ENCODE measurements around the gene FA2H.

Gene FA2H

DNA sequence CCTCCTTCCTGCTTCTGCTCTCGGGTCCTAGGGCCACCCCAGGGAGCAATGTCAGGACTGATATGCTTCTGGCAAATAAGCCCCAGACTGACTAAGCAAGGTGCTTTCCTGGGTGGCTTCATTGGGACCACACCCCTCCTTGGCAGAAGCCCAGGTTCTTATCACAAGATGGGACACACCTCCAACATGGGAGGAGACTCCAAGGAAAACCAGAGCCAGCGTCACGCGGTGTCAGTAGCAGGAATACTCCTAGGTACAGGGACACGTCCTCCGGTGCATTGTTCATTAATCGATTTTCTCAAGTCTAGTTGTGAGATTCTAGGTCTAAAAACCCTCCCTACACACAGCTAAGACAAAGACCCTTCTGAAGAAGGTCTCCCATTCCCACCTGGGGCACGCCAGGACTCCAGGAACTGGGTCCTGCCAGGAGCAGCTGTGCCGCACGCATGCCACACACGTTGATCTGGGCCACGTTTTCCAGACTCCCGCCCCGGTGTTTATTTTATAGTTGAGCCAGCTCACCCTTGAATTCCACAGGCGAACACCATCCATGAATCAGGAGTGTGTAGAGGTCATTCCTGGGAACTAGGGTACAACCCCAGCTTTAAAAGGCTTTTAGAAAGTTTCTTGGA, 30.8 kb downstream of the FA2H start:
- no peak for DNase-seq (ENCODE audit: low read depth)

DNA sequence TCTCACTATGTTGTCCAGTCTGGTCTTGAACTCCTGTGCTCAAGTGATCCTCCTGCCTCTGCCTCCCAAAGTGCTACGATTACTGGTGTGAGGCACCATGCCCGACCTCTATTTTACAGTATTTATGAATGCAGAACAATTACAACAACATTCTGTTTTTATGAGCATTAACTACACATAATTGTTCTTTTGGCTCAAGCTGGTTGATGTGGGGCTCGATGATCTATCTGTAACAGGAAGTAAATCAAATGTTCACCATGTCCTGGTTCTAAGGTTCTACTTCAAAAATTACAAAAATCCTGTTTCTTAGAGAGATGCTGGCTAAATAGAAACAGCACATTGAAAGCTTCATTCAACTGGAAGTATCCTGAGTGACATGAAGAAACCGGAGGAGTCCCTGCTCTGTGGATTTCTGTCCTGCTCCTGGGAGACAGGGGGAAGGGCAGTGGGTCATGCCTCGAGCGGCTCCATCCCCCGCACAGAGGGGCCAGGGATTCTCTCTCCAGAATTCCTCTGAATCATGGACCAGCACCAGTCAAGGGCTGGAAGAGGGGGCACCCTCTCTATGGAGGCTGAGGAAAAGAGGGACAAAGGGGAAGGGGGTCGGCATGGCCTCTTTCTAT, 31.5 kb downstream of the FA2H start:
- DNase-seq (ENCODE audit: low read depth) = no peak

DNA sequence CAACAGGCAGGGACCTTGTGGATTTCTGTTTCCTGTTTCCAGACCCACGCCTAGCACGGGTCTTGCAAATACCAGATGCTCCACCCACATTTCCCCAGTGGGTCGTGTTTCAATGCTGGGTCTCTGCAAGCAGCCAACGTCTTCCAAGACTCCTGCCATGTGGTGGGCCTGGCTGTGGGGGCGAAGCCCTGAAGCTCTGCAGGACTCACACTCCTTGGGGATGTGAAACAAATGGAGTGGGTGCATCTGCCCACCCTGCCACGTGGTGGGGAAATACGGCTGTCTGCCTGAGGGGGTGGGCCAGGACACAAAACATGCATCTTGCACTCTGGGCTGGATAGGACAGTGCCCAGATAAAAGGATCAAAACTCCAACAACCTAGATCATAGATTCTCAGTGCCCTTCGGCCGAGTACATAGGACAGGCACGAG, 32.6 kb downstream of the FA2H start:
- DNase-seq (ENCODE audit: low read depth) = no peak

DNA sequence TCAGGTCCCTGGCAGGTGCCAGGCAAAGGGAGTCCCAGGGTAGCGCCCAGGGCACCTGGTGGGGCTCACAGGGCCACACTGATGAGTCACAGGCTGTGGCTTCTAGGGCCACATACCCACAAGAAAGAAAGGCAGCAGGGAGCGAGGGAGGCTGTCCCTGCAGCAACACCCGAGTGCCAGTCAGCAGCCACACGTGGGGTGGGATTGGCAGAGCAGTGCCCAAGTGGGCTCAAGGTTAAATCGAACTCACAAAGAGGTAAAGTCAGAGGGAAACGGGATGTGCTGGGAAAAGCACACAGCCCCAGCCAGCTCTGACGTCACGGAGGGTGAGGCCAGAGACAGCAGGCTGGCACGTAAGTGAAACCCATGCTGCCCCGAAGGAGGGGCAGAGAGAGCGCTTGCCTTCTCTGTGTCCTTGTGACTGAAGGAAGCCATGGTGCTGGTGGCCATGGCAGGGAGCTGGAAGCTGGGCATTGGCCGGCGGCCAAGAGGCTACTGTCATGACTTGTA, 33.8 kb downstream of the FA2H start:
- no peak for DNase-seq (ENCODE audit: low read depth)

DNA sequence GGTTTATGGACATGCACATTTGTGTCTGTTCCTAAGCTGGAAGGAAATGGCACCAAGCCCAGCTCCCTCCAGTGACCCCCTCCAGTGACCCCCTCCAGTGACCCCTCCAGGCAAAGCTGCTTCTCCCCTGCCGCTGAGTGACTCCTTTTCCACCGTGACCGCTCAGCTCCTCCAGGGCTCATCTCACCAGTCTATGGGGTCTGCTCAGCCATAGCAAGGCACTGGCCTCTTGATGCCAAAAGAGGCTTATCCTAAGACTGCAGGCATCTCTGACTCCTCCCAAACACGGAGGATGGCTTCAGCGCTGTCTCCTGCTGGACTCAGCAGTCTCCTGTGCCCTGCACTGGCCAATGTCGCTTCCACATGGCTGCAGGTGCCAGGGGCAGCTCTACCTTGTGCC, 35.3 kb downstream of the FA2H start:
- DNase-seq (ENCODE audit: low read depth) = no peak

DNA sequence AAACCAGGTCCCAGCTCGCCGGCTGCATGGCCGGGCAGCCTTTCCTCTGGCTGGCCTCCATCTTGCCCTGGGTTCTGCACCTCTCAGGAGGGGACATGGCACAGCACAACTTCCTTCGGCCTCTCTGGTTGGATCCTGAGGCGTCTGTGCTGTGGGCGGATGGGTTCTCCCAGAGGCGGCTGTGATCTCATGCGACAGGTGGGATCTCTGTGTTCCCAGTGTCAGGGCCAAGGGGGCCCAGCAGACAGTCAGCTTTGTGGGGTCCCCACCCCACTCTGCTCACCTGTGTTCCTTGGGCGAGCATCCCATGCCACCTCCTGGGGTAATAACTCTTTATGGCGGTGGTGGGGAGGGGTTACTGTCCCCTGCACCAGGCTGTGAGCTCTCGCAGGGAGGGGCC, 35.8 kb downstream of the FA2H start:
- DNase-seq (ENCODE audit: low read depth) = no peak

DNA sequence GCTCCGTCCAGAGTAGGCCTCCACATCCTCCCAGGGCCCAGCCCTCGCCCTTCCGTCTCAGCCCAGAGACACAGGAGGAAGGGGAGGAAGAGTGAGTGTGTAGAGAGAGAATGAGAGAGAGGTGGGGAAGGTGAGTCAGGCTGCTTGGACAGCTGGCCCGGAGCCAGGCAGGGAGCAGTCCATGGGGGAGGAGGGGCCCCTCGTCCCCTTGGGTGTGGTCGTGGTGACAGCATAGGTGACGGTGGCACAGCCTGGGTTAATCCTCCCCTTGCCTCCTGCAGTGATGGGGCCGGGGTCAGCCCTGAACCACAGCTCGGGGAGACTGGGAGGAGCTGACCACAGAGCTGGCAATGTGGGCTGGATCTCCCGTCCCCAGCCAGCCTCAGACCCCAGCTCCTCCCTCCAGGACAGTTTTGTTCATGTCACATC, 36.5 kb downstream of the FA2H start:
- no peak for DNase-seq (ENCODE audit: low read depth)

DNA sequence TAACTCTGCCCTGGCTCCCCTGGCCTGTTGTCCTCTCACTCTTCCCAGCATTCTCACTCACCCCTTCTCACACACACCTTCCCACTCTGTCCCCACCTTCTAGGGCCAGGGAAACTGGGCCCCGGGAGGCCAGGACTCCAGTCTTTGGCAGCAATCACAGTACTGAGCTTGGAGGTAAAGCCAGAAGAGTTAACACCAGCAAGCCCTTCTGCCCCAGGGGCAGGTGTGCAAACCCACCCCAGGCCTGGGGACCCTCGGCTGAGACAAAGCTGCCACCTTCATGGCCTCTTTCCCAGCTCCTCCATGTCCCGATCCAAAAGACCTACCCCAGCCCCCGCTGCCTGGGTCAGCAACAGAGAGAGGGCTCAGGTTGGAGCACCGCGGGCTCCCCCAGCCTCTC, 37.1 kb downstream of the FA2H start:
- no peak for DNase-seq (ENCODE audit: low read depth)

DNA sequence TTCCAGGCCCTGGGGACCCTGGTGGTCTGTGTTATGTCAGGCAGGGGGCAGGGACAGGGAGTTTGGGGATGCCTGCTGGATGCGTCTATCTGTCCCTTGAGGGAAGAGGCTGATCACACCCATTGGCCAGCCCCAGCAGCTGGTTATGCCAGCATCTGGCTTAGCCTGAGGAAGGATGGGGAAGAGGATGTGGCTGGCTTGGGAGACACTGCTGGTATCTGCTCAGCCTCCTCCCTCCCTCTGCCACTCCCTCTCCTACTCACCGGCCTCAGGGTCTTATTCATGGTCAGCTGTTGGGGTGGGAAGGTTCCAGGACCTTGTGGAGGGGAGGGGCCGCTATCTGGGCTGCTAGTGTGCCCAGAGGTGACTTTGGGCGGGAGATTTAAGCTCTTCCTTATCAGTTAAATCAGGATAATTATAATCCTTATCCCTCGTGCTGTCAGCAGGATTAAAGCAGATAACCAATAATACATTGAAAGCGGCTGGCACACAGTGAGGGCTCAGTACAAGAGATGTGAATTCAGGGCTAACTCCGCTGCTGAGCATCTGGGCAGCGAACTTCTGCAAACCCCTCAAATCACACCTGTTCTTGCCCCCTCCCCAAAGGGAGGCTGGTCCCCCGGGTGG, 38.0 kb downstream of the FA2H start:
- no peak for DNase-seq (ENCODE audit: low read depth)

DNA sequence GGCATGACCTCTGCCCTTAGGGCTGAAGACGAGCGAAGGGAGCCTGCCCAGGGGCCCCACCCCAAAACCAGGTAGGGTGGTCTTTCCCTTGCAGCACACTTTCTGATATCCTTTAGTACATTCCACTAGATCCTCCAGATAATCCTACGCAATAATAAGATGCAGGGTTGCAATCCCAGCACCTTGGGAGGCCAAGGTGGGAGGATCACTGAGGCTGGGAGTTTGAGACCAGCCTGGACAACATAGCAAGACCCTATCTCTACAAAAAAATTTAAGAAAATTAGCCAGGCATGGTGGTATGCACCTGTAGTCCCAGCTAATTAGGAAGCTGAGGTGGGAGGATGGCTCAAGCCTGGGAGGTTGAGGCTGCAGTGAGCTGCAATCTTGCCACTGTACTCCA, 39.1 kb downstream of the FA2H start:
- no peak for DNase-seq (ENCODE audit: low read depth)

DNA sequence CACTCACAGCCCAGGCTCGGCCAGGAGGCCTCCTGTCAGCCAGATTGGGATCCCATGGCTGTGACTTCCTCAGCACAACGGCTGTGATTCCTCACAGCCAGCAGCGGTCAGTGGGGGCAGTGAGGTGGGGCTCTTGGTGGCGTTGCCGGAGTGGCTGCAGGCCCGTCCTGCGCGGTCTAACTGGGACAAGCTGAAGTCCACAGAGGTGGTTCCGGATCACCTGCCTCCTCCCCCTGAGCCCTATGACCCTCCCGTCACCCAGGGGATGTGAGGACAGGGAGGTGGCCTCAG, 39.5 kb downstream of the FA2H start:
- DNase-seq (ENCODE audit: low read depth) = no peak

DNA sequence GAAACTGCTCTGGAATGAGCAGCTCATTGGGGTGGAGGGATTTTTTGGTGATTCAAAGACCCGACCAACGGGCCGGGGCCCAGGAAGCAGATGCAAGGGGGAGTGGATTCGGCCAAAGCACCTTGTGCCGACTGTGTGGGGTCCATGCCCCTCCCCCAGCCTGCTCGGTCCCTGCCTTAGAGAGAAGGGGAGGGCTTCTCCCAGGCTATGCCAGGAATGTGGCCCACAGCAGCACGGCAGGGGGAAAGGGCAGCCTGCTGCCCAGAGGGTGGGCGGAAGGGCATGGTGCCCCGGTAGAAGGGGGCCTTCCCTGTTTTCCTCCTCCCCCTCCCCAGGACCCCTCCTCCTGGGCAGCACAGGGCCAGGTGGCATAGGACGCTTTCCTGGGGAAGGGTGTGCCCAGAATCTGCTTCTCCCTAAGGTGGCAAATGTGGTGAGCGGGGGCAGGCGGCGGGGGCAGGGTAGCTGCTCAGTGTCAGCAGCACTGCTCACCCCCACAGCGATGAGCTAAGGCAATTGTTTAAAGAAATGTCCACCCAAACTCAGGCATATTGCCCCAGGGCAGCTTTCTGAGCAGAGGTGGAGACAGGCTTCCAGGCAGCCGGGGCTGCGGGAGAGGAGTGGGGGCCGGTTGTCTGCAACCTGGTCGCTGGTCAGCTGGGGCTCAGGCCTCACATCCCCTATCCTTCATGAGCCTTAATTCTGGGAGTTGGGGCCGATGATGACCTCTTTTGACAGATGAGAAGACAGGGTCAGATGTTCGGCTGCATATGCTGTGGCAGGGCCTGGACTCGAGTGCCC, 40.1 kb downstream of the FA2H start:
- DNase-seq (ENCODE audit: low read depth) = no peak

DNA sequence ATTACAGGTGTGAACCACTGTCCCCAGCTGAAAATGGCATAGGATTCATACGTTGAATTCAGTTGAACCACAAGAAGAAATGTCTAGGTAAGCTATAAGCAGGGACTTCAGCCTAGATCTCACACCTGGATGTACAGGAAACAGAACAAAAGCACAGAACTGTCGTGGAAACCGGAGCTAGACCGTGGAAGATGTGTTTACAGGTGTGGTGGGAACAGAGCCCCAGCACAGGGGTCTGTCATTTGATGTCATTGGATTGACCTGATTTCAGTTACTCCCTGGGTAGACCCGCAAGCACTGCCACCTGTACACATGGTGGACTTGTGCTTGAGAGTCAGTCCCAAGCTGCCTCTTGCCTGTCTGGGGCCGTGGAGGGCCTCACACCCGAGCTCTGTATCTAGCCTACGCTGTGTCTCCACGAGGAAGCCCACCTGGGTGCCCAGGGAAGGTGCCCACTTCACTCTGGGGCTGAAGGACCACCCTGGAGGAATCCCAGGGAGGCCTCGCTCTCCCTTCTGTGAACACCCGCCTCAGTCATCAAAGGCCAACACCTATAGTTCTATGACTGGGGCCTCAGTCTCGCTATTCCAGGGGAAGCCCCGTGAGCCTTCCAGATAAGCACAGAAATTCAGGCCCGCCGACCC, 41.8 kb downstream of the FA2H start:
- DNase-seq (ENCODE audit: low read depth) = no peak

DNA sequence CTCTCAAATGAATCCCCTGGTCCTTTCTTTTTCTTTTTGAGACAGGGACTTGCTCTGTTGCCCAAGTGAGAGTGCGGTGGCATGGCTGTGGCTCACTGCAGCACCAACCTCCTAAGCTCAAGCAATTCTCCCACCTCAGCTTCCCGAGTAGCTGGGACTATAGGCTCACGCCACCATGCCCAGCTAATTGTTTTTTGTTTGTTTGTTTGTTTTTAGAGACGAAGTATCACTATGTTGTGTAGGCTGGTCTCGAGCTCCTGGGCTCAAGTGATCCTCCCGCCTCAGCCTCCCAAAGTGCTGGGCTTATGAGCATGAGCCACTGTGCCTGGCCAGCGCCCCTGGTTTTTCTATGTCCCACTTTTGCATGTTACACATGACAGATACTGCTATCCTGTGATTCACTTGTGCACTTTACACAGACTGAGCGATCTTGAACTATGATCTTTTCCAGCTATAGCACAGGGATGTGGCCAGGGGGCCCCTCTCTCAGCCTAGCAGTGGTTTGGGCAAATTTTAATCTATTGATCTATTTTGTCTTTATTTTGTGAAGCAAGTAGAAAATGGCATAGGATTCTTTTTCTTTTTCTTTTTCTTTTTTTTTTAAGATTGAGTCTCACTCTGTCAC, 42.7 kb downstream of the FA2H start:
- no peak for DNase-seq (ENCODE audit: low read depth)

DNA sequence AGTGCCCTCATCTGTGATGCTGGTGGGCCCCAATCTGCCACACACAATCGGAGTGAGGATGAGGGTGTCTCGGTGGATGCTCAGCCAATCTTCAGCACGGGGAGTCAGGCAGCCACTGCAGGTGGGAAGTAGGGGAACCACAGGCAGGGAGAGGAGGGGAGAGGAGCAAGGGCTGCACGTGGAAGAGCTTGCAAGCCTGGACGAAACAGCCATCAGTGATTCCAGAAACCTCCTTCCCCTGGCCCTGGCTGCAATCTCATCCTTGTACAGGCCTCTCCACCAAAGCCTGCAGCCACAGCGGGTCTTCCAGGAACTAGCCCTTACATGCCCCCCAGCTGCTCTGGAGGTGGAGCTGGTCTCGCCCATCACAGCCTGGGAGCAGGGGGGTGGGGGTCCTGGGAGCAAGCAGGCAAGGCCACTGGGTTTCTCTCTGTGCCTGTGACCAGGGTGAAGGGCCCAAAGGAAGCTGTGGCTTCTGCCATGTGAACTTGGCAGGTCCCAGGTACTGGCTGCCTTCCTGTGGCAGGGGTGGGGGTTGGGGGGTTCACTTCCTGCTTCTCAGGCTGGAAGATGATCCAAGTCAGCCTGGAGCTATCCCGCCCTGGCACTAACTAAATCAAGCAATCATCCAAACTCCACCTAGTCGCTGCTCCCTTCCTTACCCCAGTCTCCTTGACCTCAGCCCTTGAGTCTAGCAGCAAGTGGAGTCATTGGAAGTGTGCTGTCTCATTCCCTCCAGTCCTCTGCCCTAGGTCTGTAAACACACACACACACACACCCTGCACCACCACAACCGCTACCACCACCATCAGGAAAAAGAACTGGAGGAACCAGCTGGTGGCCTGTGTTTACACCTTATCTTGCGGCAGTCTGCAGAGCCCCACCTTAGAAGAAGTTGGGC, 44.6 kb downstream of the FA2H start:
- DNase-seq (ENCODE audit: low read depth) = no peak

DNA sequence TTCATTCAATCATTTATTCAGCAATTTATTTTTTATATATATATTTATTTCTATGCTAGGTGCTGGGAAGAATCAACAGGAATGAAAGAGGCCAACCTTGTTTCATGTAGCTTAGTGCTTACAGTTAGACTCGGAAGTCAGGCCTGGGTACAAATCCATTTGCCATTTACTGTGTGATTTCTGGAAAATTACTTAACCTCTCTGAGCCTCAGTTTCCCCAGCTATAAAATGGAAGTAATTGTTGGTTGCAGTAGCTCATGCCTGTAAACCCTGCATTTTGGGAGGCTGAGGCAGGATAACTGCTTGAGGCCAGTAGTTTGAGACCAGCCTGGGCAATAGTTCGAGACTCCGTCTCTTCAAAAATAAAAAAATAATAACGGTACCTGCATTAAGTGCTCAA, 46.7 kb downstream of the FA2H start:
- DNase-seq (ENCODE audit: low read depth) = no peak

DNA sequence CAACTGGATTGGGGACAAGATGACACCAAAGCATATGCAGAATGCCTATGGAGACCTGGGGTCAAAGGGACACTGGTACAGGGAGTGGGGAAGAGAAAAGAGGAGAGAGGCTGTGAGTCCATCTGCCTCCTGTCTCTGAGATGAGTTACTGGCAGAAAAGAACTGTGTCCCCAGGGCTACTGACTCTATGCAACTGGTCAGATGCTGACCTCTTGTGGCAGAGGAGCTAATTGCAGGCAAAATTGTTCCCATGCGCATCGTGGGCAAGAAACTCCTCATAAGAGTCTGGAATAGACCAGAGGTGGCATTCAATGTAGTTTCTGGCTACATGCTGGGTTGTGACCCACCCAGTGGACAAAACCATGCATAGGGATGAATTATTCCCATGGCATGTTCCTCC, 47.9 kb downstream of the FA2H start:
- no peak for DNase-seq (ENCODE audit: low read depth)

DNA sequence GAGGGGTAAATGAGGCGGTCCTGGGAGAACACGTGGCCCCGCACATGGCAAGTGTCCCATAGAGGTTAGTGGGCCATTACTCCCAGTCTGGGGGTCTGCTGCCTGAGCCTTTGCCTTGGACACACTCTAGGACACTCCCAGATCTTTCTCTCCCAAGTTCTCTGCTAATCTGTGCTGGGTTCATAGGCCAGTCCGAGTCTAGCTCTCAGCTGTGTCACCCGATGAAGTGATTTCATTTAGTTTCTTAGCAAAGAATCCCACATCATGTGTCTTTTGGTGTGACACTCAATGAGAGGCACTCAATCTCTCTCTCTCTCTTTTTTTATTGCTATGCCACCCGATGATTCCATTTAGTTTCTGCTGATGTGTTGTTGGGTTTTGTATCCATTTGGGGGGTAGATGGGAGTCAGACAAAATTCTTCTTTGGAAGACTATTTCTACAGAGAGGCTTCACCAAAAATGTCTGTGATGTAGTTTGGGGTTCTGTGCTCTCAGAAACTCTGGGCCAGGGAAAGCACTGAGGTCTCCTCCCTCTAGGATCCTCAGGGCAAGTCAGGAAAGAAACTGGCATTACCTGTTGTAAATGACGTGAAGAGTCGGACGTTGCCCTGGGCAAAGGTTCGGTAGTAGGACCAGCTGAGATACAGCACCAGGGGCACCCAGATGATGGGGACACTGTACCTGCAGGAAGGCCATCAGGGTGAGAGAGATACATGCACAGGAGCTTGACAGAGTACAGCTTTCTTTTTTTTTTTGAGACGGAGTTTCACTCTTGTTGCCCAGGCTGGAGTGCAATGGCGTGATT, 48.8 kb downstream of the FA2H start:
- DNase-seq (ENCODE audit: low read depth) = no peak

DNA sequence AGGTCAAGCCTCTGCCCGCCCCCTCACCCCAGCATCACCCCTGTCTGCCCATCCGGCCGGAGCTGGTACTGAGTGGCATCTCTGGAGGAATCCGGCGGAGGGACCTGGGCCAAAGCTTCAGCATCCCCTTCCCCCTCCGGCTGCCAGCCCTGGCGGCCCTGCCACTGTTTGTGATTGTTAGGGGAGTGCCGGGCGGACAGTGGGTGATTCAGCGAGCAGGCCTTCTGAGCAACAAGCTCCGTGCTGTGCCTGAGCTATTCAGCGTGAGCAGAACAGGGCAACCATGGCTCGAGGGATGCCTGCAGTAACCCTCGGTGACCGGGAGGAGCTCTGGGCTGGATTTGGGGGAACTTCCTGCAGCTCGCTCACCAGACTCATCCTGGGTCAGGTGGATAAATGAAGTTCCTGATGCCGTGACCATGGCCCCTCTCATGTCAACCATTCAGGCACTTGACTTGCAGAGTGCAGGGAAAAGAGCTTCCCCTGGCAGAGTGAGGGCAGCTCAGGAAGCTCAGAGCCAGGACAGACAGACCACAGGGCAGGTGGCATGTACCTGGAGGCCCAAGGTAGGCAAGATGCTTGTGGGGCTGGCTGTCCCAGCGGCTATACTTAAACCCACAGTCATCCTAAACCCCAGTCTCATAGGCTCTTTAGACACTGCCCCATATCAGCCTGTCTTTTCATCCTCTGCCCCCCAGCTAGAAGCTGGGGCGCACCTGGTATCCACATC, 49.6 kb downstream of the FA2H start:
- no peak for DNase-seq (ENCODE audit: low read depth)

All from stimulated activated CD8-positive, alpha-beta memory T cell treated with anti-CD3 and anti-CD28 coated beads, Interleukin-12 subunit alpha, Interleukin-12 subunit beta, amount 100 ng/mL, for 4 hours (primary cell).